ENCODE measurements around the gene UCMA.

- no peak for TF ChIP-seq POLR2A (IDR thresholded peaks at IDR 0.05; ENCODE audit: low read depth, low read length)
- no peak for TF ChIP-seq TAF1 (IDR thresholded peaks at IDR 0.05; ENCODE audit: low read depth, low read length)
- no peak for TF ChIP-seq POLR2AphosphoS5 (IDR thresholded peaks at IDR 0.05; ENCODE audit: low read depth, low read length)
These were observed 19.6 kb upstream of the UCMA start for GRCh38 chr10:13253726-13254125.

Measured in GM12891 (cell line).